Activated CD4-positive, alpha-beta T cell treated with anti-CD3 and anti-CD28 coated beads, Interleukin-2, amount 50 U/mL, for 24 hours (primary cell): Measurements from ENCODE around the gene FOXD4L5.
"Not testable (repeated sequence)": the region's sequence is repeated elsewhere in the genome, so short reads cannot be mapped to it uniquely, and the experiment has no call there.

Experiments
- DNase-seq, 2 donors: peaks; one replicate each; pipeline ENCODE4 v3.0.0-alpha.2; 2020; ENCODE audit warnings: low read depth in 1 of 2, low spot score in 1 of 2

Gene FOXD4L5

DNA sequence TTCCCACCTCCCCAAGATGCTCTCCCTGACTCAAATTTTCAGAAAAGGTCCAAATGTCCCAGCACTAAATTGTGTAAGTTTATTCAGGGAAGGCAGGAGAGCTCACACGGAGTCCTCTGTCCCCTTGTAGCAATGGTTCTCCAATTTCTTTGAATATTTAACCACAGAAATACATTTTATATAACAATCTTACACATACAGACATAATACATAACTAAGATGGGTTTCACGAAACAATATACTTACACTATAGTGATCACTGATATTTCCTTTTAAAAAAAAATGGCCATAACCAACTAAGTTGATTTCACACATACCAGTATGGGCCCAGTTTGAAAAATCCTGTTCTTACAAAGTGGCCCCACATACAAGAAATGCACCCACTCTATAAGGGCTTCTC, at the start of gene FOXD4L5:
Gene FOXD4L5 (minus strand): TSS at position 101 of the 400 bp plus-strand sequence. CDS start 832 bp downstream, outside the sequence.
- not testable (repeated sequence) for DNase-seq

DNA sequence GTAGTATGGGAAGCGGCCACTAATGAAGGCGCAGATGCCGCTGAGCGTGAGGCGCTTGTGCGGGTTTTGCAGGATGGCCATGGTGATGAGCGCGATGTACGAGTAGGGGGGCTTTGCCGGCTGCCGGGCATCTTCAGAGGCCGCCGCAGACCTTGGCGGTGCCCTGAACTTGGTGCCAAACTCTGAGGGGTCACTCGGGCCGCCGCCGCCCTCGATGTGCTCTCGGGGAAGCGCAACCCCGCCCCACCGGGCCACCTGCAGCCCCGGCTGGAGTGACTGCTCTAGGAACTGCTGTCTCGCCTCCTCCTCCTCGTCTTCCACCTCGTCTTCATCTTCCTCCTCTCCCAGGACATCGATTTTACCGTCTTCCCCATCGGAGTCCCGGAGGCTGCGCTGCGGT, 1.1 kb downstream of the FOXD4L5 start:
- DNase-seq = not testable (repeated sequence)

DNA sequence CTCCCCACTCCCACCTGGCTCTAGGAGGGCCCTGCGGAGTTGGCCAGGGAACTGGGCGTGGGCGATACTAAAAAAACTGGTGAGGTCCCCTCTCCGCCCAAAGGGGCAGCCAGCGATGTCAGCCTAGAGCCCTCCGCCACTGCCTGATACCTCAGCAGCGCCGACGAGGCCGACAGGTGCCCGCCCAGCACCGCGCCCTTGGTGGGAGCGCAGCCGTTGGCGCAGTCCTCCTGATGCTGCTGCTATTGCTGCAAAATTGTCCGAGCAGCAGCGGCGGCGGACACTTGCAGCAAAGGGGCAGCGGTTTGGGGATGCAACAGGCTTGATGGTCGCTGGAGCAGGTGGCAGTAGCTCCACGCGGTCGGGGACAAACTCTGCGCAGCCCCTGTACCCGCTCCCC, 2.0 kb downstream of the FOXD4L5 start:
- DNase-seq = not testable (repeated sequence)
